Measurements from ENCODE around the gene FCF1. TPM values are rescaled to one million over a fixed set of nuclear protein-coding genes. Genes with fewer than 3 reads are reported as not detected.

Gene FCF1
- total RNA-seq, 1 donor from 2014 or later = 44.5 TPM

GRCh38 chr14:74733221-74733620, 20.3 kb downstream of the FCF1 start:
- Mint-ChIP-seq H3K27ac (no peak overlapping the region), H3K27me3 (ENCODE audit: low read depth) (no peaks in the 10 kb centered on the region), H3K4me3 (no peak overlapping the region), H3K9me3 (peaks cover 3% of the 10 kb centered on the region), H3K36me3 (peaks cover 12% of the 10 kb centered on the region), H3K4me1 (no peaks in the 10 kb centered on the region)
- DNase-seq (ENCODE audit: low spot score in 2 of 2, unreplicated experiment in 2 of 2) = no peak
- no peak for TF ChIP-seq CTCF (IDR thresholded peaks at IDR 0.05; ENCODE audit: unreplicated experiment)

GRCh38 chr14:74735125-74735524, 22.2 kb downstream of the FCF1 start:
- no peaks in the 10 kb centered on the region for H3K27me3 Mint-ChIP-seq (ENCODE audit: low read depth)
- H3K9me3 Mint-ChIP-seq = no peaks in the 10 kb centered on the region
- peaks cover 18% of the 10 kb centered on the region for H3K36me3 Mint-ChIP-seq
- no peak overlapping the region for H3K4me3 Mint-ChIP-seq
- no peak for TF ChIP-seq CTCF (IDR thresholded peaks at IDR 0.05; ENCODE audit: unreplicated experiment)
- H3K4me1 Mint-ChIP-seq = no peaks in the 10 kb centered on the region
- no peak overlapping the region for H3K27ac Mint-ChIP-seq
- no peak for DNase-seq (ENCODE audit: low spot score in 2 of 2, unreplicated experiment in 2 of 2)

- TF ChIP-seq CTCF (IDR thresholded peaks at IDR 0.05; ENCODE audit: unreplicated experiment) = no peak
- H3K4me3 Mint-ChIP-seq = no peak overlapping the region
- no peak overlapping the region for H3K27ac Mint-ChIP-seq
- H3K36me3 Mint-ChIP-seq = peaks cover 18% of the 10 kb centered on the region
- no peak for DNase-seq (ENCODE audit: low spot score in 2 of 2, unreplicated experiment in 2 of 2)
- H3K27me3 Mint-ChIP-seq (ENCODE audit: low read depth) = no peaks in the 10 kb centered on the region
- no peaks in the 10 kb centered on the region for H3K9me3 Mint-ChIP-seq
- H3K4me1 Mint-ChIP-seq = no peaks in the 10 kb centered on the region
Measured at GRCh38 chr14:74737753-74738325, 24.9 kb downstream of the FCF1 start.

- Mint-ChIP-seq H3K4me3 (no peak overlapping the region), H3K9me3 (no peaks in the 10 kb centered on the region), H3K4me1 (no peaks in the 10 kb centered on the region), H3K36me3 (peaks cover 18% of the 10 kb centered on the region), H3K27ac (no peak overlapping the region), H3K27me3 (ENCODE audit: low read depth) (no peaks in the 10 kb centered on the region)
- TF ChIP-seq CTCF (IDR thresholded peaks at IDR 0.05; ENCODE audit: unreplicated experiment) = no peak
- DNase-seq (ENCODE audit: low spot score in 2 of 2, unreplicated experiment in 2 of 2) = no peak
Measured at GRCh38 chr14:74739293-74740030, 26.5 kb downstream of the FCF1 start.

GRCh38 chr14:74747237-74747636, 34.3 kb downstream of the FCF1 start:
- Mint-ChIP-seq H3K36me3 (peaks cover 2% of the 10 kb centered on the region), H3K4me1 (no peaks in the 10 kb centered on the region), H3K9me3 (peaks cover 6% of the 10 kb centered on the region), H3K27ac (no peak overlapping the region), H3K4me3 (no peak overlapping the region), H3K27me3 (ENCODE audit: low read depth) (peaks cover 5% of the 10 kb centered on the region)
- TF ChIP-seq CTCF (IDR thresholded peaks at IDR 0.05; ENCODE audit: unreplicated experiment) = no peak
- no peak for DNase-seq (ENCODE audit: low spot score in 2 of 2, unreplicated experiment in 2 of 2)

Data from mesothelial cell of epicardium (in vitro differentiated cells).